Naive thymus-derived CD4-positive, alpha-beta T cell (primary cell): ENCODE data around the gene TDP2. TPM values are rescaled to one million over a fixed set of nuclear protein-coding genes. Genes with fewer than 3 reads are reported as not detected.
"Not testable (repeated sequence)": the region's sequence is repeated elsewhere in the genome, so short reads cannot be mapped to it uniquely, and the experiment has no call there.

ENCODE experiments used
- ATAC-seq: fragments of 150-1000 bp; cut with Tn5 transposase; 2 replicates; pipeline ENCODE4 v1.10.0; 2021; ENCODE audit warnings: mild to moderate bottlenecking, moderate library complexity
- CTCF ChIA-PET: fragments of 350-600 bp; sonication (Branson Sonifier 250); formaldehyde crosslinking; loops from one replicate; lab custom pipeline; 2021; ENCODE audit warnings: antibody characterized with exemption; lab: Charles Lee
- POLR2A ChIA-PET: fragments of 350-600 bp; sonication (Branson Sonifier 250); formaldehyde crosslinking; loops from one replicate; lab custom pipeline; 2021; ENCODE audit warnings: antibody characterized with exemption, inconsistent platforms; lab: Charles Lee
- DNase-seq, 9 donors: peaks; one replicate each; pipeline versions ENCODE4 v3.0.0 to v3.0.0-alpha.2; 2020 to 2022; ENCODE audit warnings: mixed read lengths in 1 of 9
- H3K27ac ChIP-seq: one replicate; pipeline ENCODE4 v1.7.0; 2013; ENCODE audit warnings: mild to moderate bottlenecking, low read depth, low read length, moderate library complexity
- H3K27me3 ChIP-seq, 2 donors: one replicate each; pipeline ENCODE4 v1.7.0; 2013; ENCODE audit warnings: low read length in 2 of 2, mild to moderate bottlenecking in 2 of 2, moderate library complexity in 2 of 2; ENCODE audit not compliant: control insufficient read depth in 2 of 2, insufficient read depth in 2 of 2
- H3K36me3 ChIP-seq, 3 experiments: 1 replicate in 2 of 3; 2 replicates in 1 of 3; pipeline ENCODE4 v1.7.0; 2013; ENCODE audit warnings: low read length in 3 of 3, mild to moderate bottlenecking in 3 of 3, moderate library complexity in 1 of 3; ENCODE audit not compliant: insufficient read depth in 3 of 3, control insufficient read depth in 2 of 3
- H3K4me1 ChIP-seq, 2 donors: one replicate each; pipeline ENCODE4 v1.7.0; 2013; ENCODE audit warnings: low read length in 2 of 2, mild to moderate bottlenecking in 2 of 2, moderate library complexity in 1 of 2; ENCODE audit not compliant: control insufficient read depth in 2 of 2, insufficient read depth in 2 of 2
- H3K4me3 ChIP-seq: 2 replicates; pipeline ENCODE4 v1.7.0; 2013; ENCODE audit warnings: mild to moderate bottlenecking, low read length
- H3K9me3 ChIP-seq, 3 experiments: 1 replicate in 2 of 3; 2 replicates in 1 of 3; pipeline ENCODE4 v1.7.0; 2013; ENCODE audit warnings: low read length in 3 of 3; ENCODE audit not compliant: control insufficient read depth in 2 of 3
- H3K27ac Mint-ChIP-seq, 9 donors: one replicate each; pipeline ENCODE4 v1.8.0; 2020 to 2022; ENCODE audit warnings: mixed read lengths in 9 of 9, mild to moderate bottlenecking in 8 of 9, moderate library complexity in 5 of 9, inconsistent platforms in 2 of 9
- H3K27me3 Mint-ChIP-seq, 5 donors: one replicate each; pipeline ENCODE4 v1.8.0; 2021 to 2022; ENCODE audit warnings: mixed read lengths in 5 of 5, mild to moderate bottlenecking in 1 of 5
- H3K36me3 Mint-ChIP-seq, 5 donors: one replicate each; pipeline ENCODE4 v1.8.0; 2020 to 2022; ENCODE audit warnings: mixed read lengths in 5 of 5, mild to moderate bottlenecking in 3 of 5, inconsistent platforms in 1 of 5
- H3K4me1 Mint-ChIP-seq, 7 donors: one replicate each; pipeline ENCODE4 v1.8.0; 2020 to 2022; ENCODE audit warnings: mixed read lengths in 7 of 7, mild to moderate bottlenecking in 3 of 7, inconsistent platforms in 1 of 7
- H3K4me3 Mint-ChIP-seq, 10 donors: one replicate each; pipeline ENCODE4 v1.8.0; 2020 to 2022; ENCODE audit warnings: mild to moderate bottlenecking in 10 of 10, mixed read lengths in 10 of 10, moderate library complexity in 6 of 10, inconsistent platforms in 2 of 10
- H3K9me3 Mint-ChIP-seq, 11 donors: one replicate each; pipeline ENCODE4 v1.8.0; 2020 to 2022; ENCODE audit warnings: mixed read lengths in 11 of 11, mild to moderate bottlenecking in 4 of 11, inconsistent platforms in 1 of 11, moderate library complexity in 1 of 11
- intact Hi-C, 2 donors: fragments of 100-400 bp; cut with micrococcal nuclease; formaldehyde crosslinking; loops; one replicate each; pipeline ENCODE4 v1.15.1; 2023
- polyA plus RNA-seq, 2 donors: library from polyadenylated mRNA; unstranded; fragments of 300-500 nt; fragmentation: Illumina TruSeq; gene quantifications; one replicate each; pipeline ENCODE4 v1.2.3, GENCODE V29; 2021
- total RNA-seq, 6 experiments: library from RNA in 5 of 6; stranded (reverse) in 5 of 6; gene quantifications; 1 replicate in 5 of 6; 2 replicates in 1 of 6; pipeline ENCODE4 v1.2.3 and lab custom pipeline; 2021 to 2026

The TDP2 gene
- total and polyA plus RNA-seq, 7 experiments from 2014 or later: 36.8 to 69.7 (median 48.2) TPM

DNA sequence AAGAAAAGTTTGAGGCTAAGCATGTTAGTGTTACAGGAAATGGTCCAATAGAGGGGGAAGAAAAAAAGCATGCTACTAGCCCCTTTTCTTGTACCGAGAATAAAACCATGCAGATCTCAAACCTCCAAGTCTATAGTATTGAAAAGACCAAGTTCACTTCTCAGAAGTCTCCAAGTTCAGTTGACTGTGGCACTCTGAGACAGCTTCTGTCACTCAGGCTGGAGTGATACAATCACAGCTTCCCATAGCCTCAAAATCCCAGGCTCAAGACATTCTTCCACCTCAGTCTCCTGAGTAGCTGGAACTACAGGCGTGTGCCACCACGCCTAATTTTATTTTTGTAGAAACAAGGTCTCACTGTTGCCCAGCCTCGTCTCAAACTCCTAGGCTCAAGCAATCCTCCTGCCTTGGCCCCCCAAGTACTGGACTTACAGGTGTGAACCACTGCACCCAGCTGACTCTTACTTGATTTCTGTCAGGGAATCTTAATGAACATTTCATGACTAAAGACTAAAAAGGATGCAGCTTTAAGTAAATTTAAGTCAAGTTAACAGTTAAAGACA is 36.1 kb upstream of the TDP2 start:
- intact Hi-C loops: loop anchor here in 1 of 2 donors (5.0 kb wide), 1 partner anchor 314 kb away; no protein-coding TSS in a partner anchor
- H3K36me3 ChIP-seq: peaks cover 13 to 60% (median 30%) of the 10 kb centered on the region in 3 experiments
- ATAC-seq (no peak), DNase-seq (no peak)
- no peaks in the 10 kb centered on the region for H3K9me3 ChIP-seq
- CTCF ChIA-PET: interaction anchor here (0.6 to 3.2 kb wide), 2 partner anchors 122 to 337 kb away, joined by 3 to 13 read pairs; no protein-coding TSS in a partner anchor
- H3K36me3 Mint-ChIP-seq: peaks cover 8 to 37% (median 18%) of the 10 kb centered on the region in 5 donors
- H3K4me3 ChIP-seq: no peak overlapping the region
- no peaks in the 10 kb centered on the region for H3K27me3 Mint-ChIP-seq
- H3K4me1 Mint-ChIP-seq: peaks cover 10 to 39% (median 27%) of the 10 kb centered on the region in 7 donors
- peak overlapping the region; percentile 14 for H3K27ac ChIP-seq
- POLR2A ChIA-PET: interaction anchor here (0.6 to 2.5 kb wide), 3 partner anchors 13 to 78 kb away, joined by 3 to 17 read pairs (median 3); partner anchors contain the start of gene C6orf62
- no peaks in the 10 kb centered on the region for H3K9me3 Mint-ChIP-seq
- no peaks in the 10 kb centered on the region for H3K27me3 ChIP-seq
- no peaks in the 10 kb centered on the region for H3K4me1 ChIP-seq
- H3K4me3 Mint-ChIP-seq: no peak overlapping the region
- peak overlapping the region in 8 of 9 donors; percentile 25 to 80 (median 70) for H3K27ac Mint-ChIP-seq

DNA sequence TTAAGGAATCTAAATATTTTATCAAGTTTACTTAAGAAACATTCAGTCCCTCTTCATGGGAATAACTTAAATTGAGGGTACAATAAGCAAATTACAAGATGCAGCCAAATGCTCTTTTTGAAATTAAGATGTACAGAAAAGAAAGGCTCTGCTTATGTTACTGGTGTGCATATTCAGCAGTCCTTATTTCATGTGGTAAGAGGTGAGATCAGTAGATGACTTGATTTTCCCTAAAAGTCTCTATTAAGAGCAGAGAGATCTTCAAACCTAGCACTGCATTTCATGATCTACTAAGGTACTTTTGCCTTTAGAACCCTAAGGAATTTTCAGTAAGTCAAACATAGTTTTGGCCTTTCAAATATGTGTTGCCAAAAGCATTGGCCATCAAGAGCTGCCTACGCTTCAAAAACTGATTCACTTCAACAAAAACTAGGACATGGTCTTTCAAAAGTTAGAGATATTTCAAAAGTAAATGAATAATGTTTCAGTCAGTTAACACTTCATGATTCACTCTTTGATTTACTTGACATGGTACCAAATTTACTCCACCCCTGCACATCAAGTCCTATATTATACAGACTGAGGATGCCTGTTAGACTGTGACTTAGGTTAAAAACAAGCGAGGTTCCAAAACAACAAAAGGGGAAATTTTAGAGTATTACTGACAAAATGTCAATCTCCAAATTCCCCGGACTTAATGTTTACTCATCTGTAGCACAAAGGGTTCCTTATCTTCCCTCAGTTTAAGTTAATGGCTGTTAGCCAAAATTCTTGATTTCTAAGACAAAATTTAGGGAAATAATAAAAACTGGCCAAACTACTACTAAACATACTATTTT is 33.0 kb upstream of the TDP2 start:
- Mint-ChIP-seq H3K36me3 (peaks cover 0 to 16% (median 8%) of the 10 kb centered on the region in 5 donors), H3K4me1 (peaks cover 8 to 28% (median 17%) of the 10 kb centered on the region in 7 donors), H3K27me3 (no peaks in the 10 kb centered on the region), H3K27ac (peak overlapping the region in 8 of 9 donors; percentile 14 to 68 (median 30)), H3K9me3 (no peaks in the 10 kb centered on the region), H3K4me3 (no peak overlapping the region)
- H3K4me1 ChIP-seq: no peaks in the 10 kb centered on the region
- intact Hi-C loops: loop anchor here (5.0 to 10.0 kb wide), 2 partner anchors 318 to 415 kb away; no protein-coding TSS in a partner anchor
- no peaks in the 10 kb centered on the region for H3K9me3 ChIP-seq
- no peak overlapping the region for H3K27ac ChIP-seq
- H3K36me3 ChIP-seq: peaks cover 7 to 30% (median 8%) of the 10 kb centered on the region in 3 experiments
- ChIA-PET POLR2A (interaction anchor here (0.6 to 1.2 kb wide), 3 partner anchors 33 to 327 kb away, joined by 3 read pairs; partner anchors contain the start of genes KIAA0319 and TDP2), CTCF (no interaction called here)
- H3K27me3 ChIP-seq: no peaks in the 10 kb centered on the region
- H3K4me3 ChIP-seq: no peak overlapping the region
- DNase-seq (no peak), ATAC-seq (no peak)

DNA sequence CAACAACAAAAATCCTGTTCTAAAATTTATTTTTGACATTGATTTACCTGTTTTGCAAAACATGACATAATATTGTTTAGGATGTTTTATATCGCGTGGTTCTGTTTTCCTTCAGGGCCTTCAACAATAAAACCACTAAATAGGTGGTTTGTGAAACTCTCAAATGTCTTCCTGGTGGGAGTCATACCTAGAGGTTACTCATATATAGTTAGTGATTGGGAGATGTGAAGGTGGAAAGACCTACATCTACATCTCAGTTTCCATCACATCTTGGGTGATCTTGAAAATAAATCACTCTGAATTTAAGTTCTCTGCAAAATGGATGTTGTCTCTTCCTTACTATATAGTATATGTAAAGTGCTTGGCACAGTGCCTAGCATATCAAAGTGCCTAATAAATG is 29.4 kb upstream of the TDP2 start:
- peaks cover 0 to 6% of the 10 kb centered on the region in 2 donors for H3K4me1 ChIP-seq
- ChIA-PET CTCF (interaction anchor here (0.7 to 2.9 kb wide), 5 partner anchors 101 to 322 kb away, joined by 3 to 14 read pairs (median 9); no protein-coding TSS in a partner anchor), POLR2A (interaction anchor here (0.6 kb wide), 1 partner anchor 337 kb away, joined by 4 read pairs; no protein-coding TSS in a partner anchor)
- no peak overlapping the region for H3K4me3 ChIP-seq
- DNase-seq (no peak), ATAC-seq (no peak)
- H3K27me3 Mint-ChIP-seq: no peaks in the 10 kb centered on the region
- peaks cover 0 to 5% (median 0%) of the 10 kb centered on the region in 5 donors for H3K36me3 Mint-ChIP-seq
- H3K9me3 ChIP-seq: no peaks in the 10 kb centered on the region
- peak overlapping the region in 3 of 9 donors; percentile 41 to 61 (median 54) for H3K27ac Mint-ChIP-seq
- no peak overlapping the region for H3K27ac ChIP-seq
- H3K4me3 Mint-ChIP-seq: no peak overlapping the region
- intact Hi-C loops: loop anchor here in 1 of 2 donors (10.0 kb wide), 1 partner anchor 411 kb away; no protein-coding TSS in a partner anchor
- peaks cover 0 to 7% (median 0%) of the 10 kb centered on the region in 3 experiments for H3K36me3 ChIP-seq
- H3K9me3 Mint-ChIP-seq: no peaks in the 10 kb centered on the region
- H3K4me1 Mint-ChIP-seq: peaks cover 7 to 30% (median 21%) of the 10 kb centered on the region in 7 donors
- no peaks in the 10 kb centered on the region for H3K27me3 ChIP-seq

DNA sequence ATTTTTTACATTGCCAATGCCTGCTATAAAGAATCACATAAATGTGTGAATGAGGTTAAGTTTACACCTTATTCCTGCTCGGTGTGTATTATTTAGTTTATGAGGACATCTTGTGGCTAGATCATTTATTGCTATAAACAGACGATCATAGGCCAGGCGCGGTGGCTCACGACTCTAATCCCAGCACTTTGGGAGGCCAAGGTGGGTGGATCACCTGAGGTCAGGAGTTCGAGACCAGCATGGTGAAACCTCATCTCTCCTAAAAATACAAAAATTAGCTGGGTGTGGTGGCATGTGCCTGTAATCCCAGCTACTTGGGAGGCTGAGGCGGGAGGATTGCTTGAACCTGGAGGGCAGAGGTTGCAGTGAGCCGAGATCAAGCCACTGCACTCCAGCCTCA is 28.9 kb upstream of the TDP2 start:
- H3K4me3 ChIP-seq, H3K36me3 Mint-ChIP-seq, H3K27me3 Mint-ChIP-seq, H3K4me1 ChIP-seq, H3K36me3 ChIP-seq, H3K9me3 Mint-ChIP-seq, H3K27me3 ChIP-seq, H3K4me3 Mint-ChIP-seq, POLR2A ChIA-PET, H3K9me3 ChIP-seq, H3K27ac ChIP-seq: not testable (repeated sequence)
- DNase-seq (peak in 7 of 9 donors; percentile 32 to 66 (median 55)), ATAC-seq (peak; percentile 88)
- intact Hi-C loops: loop anchor here (1.0 to 10.0 kb wide), 11 partner anchors 71 to 412 kb away; no protein-coding TSS in a partner anchor
- H3K27ac Mint-ChIP-seq: peak overlapping the region in 7 of 9 donors; percentile 18 to 90 (median 49)
- CTCF ChIA-PET: interaction anchor here (2.2 to 2.9 kb wide), 3 partner anchors 111 to 116 kb away, joined by 9 to 14 read pairs (median 10); no protein-coding TSS in a partner anchor
- H3K4me1 Mint-ChIP-seq: peaks cover 8 to 26% (median 21%) of the 10 kb centered on the region in 7 donors

DNA sequence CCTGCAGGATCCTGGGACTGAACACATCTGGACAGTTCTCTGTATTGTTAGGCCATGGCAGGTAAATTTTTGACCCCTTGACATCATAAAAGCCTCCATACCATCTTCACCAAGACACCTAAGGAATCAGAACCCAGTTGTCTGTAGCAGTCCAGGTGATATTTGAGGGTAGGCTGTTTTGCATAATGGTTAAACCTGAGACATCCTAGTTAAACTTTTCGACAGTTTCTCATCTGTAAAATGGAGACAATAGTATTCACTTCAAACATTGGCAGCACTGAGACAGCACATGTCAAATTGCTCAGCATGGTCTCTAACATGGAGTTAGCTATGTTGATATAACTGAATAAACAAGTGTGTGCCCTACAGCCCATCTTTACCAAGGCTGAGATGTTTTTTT is 27.5 kb upstream of the TDP2 start:
- no peak overlapping the region for H3K27ac Mint-ChIP-seq

More for the DNA sequence above, 27.5 kb upstream of the TDP2 start:
- intact Hi-C loops: loop anchor here (2.0 to 10.0 kb wide), 3 partner anchors 169 to 409 kb away; no protein-coding TSS in a partner anchor
- H3K36me3 Mint-ChIP-seq: peaks cover 0 to 5% (median 0%) of the 10 kb centered on the region in 5 donors
- no peak overlapping the region for H3K4me3 Mint-ChIP-seq
- no peak for DNase-seq
- ChIA-PET CTCF (interaction anchor here (2.2 to 2.4 kb wide), 2 partner anchors 110 to 115 kb away, joined by 9 read pairs; no protein-coding TSS in a partner anchor), POLR2A (interaction anchor here (1.2 kb wide), 1 partner anchor 28 kb away, joined by 5 read pairs; the partner anchor contains the start of genes ACOT13 and TDP2)
- peaks cover 0 to 6% of the 10 kb centered on the region in 2 donors for H3K4me1 ChIP-seq
- H3K27me3 ChIP-seq: no peaks in the 10 kb centered on the region
- H3K27me3 Mint-ChIP-seq: no peaks in the 10 kb centered on the region
- H3K27ac ChIP-seq: no peak overlapping the region
- no peak overlapping the region for H3K4me3 ChIP-seq
- H3K9me3 ChIP-seq: no peaks in the 10 kb centered on the region
- peaks cover 9 to 24% (median 21%) of the 10 kb centered on the region in 7 donors for H3K4me1 Mint-ChIP-seq
- ATAC-seq: no peak
- no peaks in the 10 kb centered on the region for H3K9me3 Mint-ChIP-seq
- no peaks in the 10 kb centered on the region for H3K36me3 ChIP-seq
